GM23338 (cell line): ENCODE data around the gene CELA2A. TPM values are rescaled to one million over a fixed set of nuclear protein-coding genes. Genes with fewer than 3 reads are reported as not detected.

Experiments used
- ATAC-seq: fragments of 200-7000 bp; cut with Tn5 transposase; 3 replicates; pipeline ENCODE4 v1.9.1; 2020
- DNase-seq: peaks from one replicate; pipeline ENCODE4 v3.0.0-alpha.2; 2015; ENCODE audit warnings: low spot score
- H2AFZ ChIP-seq: fragments of 200-600 bp; sonication (generic); 2 replicates; pipeline ENCODE4 v1.8.0; 2016; ENCODE audit warnings: antibody characterized with exemption, mild to moderate bottlenecking, moderate library complexity
- H3F3A ChIP-seq: fragments of 200-600 bp; sonication (generic); replicated peaks from 2 replicates; pipeline ENCODE4 v1.8.0; 2017; ENCODE audit warnings: antibody characterized with exemption, mixed run types, low read depth
- H3K27ac ChIP-seq: fragments of 200-600 bp; sonication (generic); 2 replicates; pipeline ENCODE4 v1.6.1; 2016; ENCODE audit warnings: low read depth
- H3K27me3 ChIP-seq: fragments of 200-600 bp; sonication (generic); 2 replicates; pipeline ENCODE4 v1.8.0; 2016; ENCODE audit warnings: mild to moderate bottlenecking, mixed run types, moderate library complexity; ENCODE audit not compliant: insufficient read depth
- H3K36me3 ChIP-seq: fragments of 200-600 bp; sonication (generic); 2 replicates; pipeline ENCODE4 v1.8.0; 2016; ENCODE audit warnings: mild to moderate bottlenecking; ENCODE audit not compliant: insufficient read depth
- H3K4me1 ChIP-seq: fragments of 200-600 bp; sonication (generic); 2 replicates; pipeline ENCODE4 v1.8.0; 2016; ENCODE audit warnings: mild to moderate bottlenecking, moderate library complexity; ENCODE audit not compliant: insufficient read depth
- H3K4me2 ChIP-seq: fragments of 200-600 bp; sonication (generic); 2 replicates; pipeline ENCODE4 v1.7.1; 2017; ENCODE audit warnings: mixed run types
- H3K4me3 ChIP-seq: fragments of 200-600 bp; sonication (generic); 2 replicates; pipeline ENCODE4 v1.6.1; 2016; ENCODE audit warnings: mixed run types
- H3K79me2 ChIP-seq: fragments of 200-600 bp; sonication (generic); replicated peaks from 2 replicates; pipeline ENCODE4 v1.8.0; 2017; ENCODE audit warnings: mild to moderate bottlenecking; ENCODE audit not compliant: insufficient read depth
- H3K9me2 ChIP-seq: fragments of 200-600 bp; sonication (generic); 2 replicates; pipeline ENCODE4 v1.8.0; 2017; ENCODE audit not compliant: insufficient read depth
- H4K20me1 ChIP-seq: fragments of 200-600 bp; sonication (generic); replicated peaks from 2 replicates; pipeline ENCODE4 v1.8.0; 2017; ENCODE audit warnings: mild to moderate bottlenecking; ENCODE audit not compliant: insufficient read depth
- H3K27ac Mint-ChIP-seq: 2 replicates; pipeline ENCODE4 v1.8.0; 2020; ENCODE audit warnings: inconsistent platforms, mild to moderate bottlenecking, moderate library complexity, mixed read lengths
- H3K27me3 Mint-ChIP-seq: 3 replicates; pipeline ENCODE4 v1.8.0; 2022; ENCODE audit warnings: low read depth, mild to moderate bottlenecking, moderate library complexity, mixed read lengths, inconsistent platforms; ENCODE audit not compliant: insufficient read depth, poor library complexity
- H3K36me3 Mint-ChIP-seq: 3 replicates; pipeline ENCODE4 v1.8.0; 2021; ENCODE audit warnings: low read depth, mild to moderate bottlenecking, inconsistent platforms, moderate library complexity, mixed read lengths
- H3K4me1 Mint-ChIP-seq: 3 replicates; pipeline ENCODE4 v1.8.0; 2020; ENCODE audit warnings: mild to moderate bottlenecking, inconsistent platforms, mixed read lengths
- H3K4me3 Mint-ChIP-seq: 3 replicates; pipeline ENCODE4 v1.8.0; 2021; ENCODE audit warnings: moderate library complexity, mild to moderate bottlenecking, inconsistent platforms, mixed read lengths
- H3K9me3 Mint-ChIP-seq: 3 replicates; pipeline ENCODE4 v1.8.0; 2020; ENCODE audit warnings: moderate library complexity, mild to moderate bottlenecking, inconsistent platforms, mixed read lengths
- POLR2AphosphoS5 ChIP-seq: IDR thresholded peaks from 2 replicates; pipeline ENCODE4 v1.6.1; 2016; ENCODE audit warnings: antibody characterized with exemption, low read depth
- STAT1 ChIP-seq: IDR thresholded peaks from one replicate; pipeline ENCODE4 v1.6.1; 2016; ENCODE audit warnings: antibody characterized with exemption; ENCODE audit not compliant: unreplicated experiment
- polyA plus RNA-seq: library from polyadenylated mRNA; unstranded; fragments of >200 nt; fragmentation: Nextera tagmentation; extraction: Ambion mirVana; gene quantifications from 2 replicates; pipeline ENCODE4 v1.2.1, GENCODE V29; 2016
- total RNA-seq: library from RNA; depleted of rRNA; stranded (reverse); fragments of >200 nt; shearing (Covaris generic); gene quantifications from 2 replicates; pipeline ENCODE4 v1.2.3, GENCODE V29; 2014
- TF ChIP-seq, protein P1 (sequence below): IDR thresholded peaks from one replicate; pipeline ENCODE4 v1.6.1; 2018; ENCODE audit warnings: antibody characterized with exemption; ENCODE audit not compliant: unreplicated experiment
- TF ChIP-seq, protein P2 (sequence below): fragments of 250-450 bp; sonication (Bioruptor Pico); IDR thresholded peaks from 2 replicates; pipeline ENCODE4 v1.5.0; 2020; ENCODE audit warnings: mild to moderate bottlenecking, moderate library complexity
- TF ChIP-seq, protein P3 (sequence below), 2 experiments: fragments of 200-600 bp in 1 of 2; sonication (generic) in 1 of 2; conservative IDR thresholded peaks; 2 replicates each; pipeline versions ENCODE4 v1.5.1 to v1.6.1; 2016 to 2017; ENCODE audit warnings: antibody characterized with exemption in 2 of 2, low read depth in 2 of 2, mild to moderate bottlenecking in 2 of 2, moderate library complexity in 1 of 2

Gene CELA2A
- total and polyA plus RNA-seq, 2 experiments from 2014 or later, result not detected

DNA sequence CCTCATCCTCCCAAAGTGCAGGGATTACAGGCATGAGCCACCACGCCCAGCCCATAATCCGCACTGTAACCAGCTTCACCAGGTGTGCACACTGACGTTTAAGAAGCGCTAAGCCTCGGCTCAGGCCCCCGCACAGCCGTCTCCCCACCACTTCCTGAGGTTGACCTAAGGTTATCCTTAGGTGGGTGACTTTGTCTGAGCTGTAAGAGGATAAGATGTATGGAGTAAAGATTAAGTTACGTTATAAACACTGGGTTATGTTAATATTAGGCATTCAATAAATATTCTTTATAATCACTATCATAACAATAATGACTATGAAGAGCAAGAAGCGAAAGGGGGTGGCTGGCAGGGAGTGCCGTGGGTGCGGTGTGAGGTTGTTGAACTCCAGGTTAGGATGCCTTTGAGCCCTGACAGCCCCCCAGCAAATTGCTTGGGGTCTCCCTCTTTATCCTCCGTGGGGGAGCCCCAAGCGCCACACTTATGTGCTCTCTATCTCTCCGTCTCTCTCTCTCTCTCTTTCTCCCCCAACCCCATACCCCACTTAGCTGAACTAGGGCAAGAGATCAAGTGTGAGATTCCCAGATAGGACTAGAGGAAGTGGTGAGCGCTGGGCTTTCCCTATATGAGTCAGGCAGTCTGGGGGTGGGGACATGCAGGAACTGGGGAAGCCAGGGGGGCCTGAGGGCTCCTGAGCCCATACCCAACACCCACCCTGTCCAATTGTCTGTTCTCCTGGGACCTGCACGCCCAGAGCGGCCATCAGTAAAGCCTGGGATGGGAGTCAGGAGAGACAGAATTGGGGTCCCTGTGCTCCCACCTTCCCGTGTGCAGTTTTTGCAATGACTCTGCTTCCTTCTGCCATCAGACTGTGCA, 39.2 kb upstream of the CELA2A start:
- Mint-ChIP-seq H3K9me3 (peaks cover 8% of the 10 kb centered on the region; the same call in 2 of the 3 replicates), H3K4me3 (no peak overlapping the region), H3K4me1 (peaks cover 10% of the 10 kb centered on the region), H3K27me3 (peaks cover 6% of the 10 kb centered on the region), H3K27ac (no peak overlapping the region; the same call in 1 of the 2 replicates), H3K36me3 (peaks cover 5% of the 10 kb centered on the region; the same call in 2 of the 3 replicates)
- Histone ChIP-seq H3K79me2 (no peaks in the 10 kb centered on the region), H3K4me3 (no peak overlapping the region), H2AFZ (no peak overlapping the region), H3K4me2 (no peak overlapping the region), H3K36me3 (no peaks in the 10 kb centered on the region), H3F3A (no peaks in the 10 kb centered on the region), H3K27me3 (no peaks in the 10 kb centered on the region), H3K4me1 (no peaks in the 10 kb centered on the region), H3K27ac (no peak overlapping the region), H3K9me2 (no peaks in the 10 kb centered on the region), H4K20me1 (no peaks in the 10 kb centered on the region; the same call in 1 of the 2 replicates)
- no peak for ATAC-seq
- TF ChIP-seq, protein P1, sequence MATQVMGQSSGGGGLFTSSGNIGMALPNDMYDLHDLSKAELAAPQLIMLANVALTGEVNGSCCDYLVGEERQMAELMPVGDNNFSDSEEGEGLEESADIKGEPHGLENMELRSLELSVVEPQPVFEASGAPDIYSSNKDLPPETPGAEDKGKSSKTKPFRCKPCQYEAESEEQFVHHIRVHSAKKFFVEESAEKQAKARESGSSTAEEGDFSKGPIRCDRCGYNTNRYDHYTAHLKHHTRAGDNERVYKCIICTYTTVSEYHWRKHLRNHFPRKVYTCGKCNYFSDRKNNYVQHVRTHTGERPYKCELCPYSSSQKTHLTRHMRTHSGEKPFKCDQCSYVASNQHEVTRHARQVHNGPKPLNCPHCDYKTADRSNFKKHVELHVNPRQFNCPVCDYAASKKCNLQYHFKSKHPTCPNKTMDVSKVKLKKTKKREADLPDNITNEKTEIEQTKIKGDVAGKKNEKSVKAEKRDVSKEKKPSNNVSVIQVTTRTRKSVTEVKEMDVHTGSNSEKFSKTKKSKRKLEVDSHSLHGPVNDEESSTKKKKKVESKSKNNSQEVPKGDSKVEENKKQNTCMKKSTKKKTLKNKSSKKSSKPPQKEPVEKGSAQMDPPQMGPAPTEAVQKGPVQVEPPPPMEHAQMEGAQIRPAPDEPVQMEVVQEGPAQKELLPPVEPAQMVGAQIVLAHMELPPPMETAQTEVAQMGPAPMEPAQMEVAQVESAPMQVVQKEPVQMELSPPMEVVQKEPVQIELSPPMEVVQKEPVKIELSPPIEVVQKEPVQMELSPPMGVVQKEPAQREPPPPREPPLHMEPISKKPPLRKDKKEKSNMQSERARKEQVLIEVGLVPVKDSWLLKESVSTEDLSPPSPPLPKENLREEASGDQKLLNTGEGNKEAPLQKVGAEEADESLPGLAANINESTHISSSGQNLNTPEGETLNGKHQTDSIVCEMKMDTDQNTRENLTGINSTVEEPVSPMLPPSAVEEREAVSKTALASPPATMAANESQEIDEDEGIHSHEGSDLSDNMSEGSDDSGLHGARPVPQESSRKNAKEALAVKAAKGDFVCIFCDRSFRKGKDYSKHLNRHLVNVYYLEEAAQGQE, result no peak
- TF ChIP-seq STAT1 (no peak), POLR2AphosphoS5 (no peak)
- TF ChIP-seq, protein P2, sequence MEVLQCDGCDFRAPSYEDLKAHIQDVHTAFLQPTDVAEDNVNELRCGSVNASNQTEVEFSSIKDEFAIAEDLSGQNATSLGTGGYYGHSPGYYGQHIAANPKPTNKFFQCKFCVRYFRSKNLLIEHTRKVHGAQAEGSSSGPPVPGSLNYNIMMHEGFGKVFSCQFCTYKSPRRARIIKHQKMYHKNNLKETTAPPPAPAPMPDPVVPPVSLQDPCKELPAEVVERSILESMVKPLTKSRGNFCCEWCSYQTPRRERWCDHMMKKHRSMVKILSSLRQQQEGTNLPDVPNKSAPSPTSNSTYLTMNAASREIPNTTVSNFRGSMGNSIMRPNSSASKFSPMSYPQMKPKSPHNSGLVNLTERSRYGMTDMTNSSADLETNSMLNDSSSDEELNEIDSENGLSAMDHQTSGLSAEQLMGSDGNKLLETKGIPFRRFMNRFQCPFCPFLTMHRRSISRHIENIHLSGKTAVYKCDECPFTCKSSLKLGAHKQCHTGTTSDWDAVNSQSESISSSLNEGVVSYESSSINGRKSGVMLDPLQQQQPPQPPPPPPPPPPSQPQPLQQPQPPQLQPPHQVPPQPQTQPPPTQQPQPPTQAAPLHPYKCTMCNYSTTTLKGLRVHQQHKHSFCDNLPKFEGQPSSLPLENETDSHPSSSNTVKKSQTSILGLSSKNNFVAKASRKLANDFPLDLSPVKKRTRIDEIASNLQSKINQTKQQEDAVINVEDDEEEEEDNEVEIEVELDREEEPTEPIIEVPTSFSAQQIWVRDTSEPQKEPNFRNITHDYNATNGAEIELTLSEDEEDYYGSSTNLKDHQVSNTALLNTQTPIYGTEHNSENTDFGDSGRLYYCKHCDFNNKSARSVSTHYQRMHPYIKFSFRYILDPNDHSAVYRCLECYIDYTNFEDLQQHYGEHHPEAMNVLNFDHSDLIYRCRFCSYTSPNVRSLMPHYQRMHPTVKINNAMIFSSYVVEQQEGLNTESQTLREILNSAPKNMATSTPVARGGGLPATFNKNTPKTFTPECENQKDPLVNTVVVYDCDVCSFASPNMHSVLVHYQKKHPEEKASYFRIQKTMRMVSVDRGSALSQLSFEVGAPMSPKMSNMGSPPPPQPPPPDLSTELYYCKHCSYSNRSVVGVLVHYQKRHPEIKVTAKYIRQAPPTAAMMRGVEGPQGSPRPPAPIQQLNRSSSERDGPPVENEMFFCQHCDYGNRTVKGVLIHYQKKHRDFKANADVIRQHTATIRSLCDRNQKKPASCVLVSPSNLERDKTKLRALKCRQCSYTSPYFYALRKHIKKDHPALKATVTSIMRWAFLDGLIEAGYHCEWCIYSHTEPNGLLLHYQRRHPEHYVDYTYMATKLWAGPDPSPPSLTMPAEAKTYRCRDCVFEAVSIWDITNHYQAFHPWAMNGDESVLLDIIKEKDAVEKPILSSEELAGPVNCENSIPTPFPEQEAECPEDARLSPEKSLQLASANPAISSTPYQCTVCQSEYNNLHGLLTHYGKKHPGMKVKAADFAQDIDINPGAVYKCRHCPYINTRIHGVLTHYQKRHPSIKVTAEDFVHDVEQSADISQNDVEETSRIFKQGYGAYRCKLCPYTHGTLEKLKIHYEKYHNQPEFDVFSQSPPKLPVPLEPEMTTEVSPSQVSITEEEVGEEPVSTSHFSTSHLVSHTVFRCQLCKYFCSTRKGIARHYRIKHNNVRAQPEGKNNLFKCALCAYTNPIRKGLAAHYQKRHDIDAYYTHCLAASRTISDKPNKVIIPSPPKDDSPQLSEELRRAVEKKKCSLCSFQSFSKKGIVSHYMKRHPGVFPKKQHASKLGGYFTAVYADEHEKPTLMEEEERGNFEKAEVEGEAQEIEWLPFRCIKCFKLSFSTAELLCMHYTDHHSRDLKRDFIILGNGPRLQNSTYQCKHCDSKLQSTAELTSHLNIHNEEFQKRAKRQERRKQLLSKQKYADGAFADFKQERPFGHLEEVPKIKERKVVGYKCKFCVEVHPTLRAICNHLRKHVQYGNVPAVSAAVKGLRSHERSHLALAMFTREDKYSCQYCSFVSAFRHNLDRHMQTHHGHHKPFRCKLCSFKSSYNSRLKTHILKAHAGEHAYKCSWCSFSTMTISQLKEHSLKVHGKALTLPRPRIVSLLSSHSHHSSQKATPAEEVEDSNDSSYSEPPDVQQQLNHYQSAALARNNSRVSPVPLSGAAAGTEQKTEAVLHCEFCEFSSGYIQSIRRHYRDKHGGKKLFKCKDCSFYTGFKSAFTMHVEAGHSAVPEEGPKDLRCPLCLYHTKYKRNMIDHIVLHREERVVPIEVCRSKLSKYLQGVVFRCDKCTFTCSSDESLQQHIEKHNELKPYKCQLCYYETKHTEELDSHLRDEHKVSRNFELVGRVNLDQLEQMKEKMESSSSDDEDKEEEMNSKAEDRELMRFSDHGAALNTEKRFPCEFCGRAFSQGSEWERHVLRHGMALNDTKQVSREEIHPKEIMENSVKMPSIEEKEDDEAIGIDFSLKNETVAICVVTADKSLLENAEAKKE (CRISPR knock-in tag), result no peak
- TF ChIP-seq, protein P3, sequence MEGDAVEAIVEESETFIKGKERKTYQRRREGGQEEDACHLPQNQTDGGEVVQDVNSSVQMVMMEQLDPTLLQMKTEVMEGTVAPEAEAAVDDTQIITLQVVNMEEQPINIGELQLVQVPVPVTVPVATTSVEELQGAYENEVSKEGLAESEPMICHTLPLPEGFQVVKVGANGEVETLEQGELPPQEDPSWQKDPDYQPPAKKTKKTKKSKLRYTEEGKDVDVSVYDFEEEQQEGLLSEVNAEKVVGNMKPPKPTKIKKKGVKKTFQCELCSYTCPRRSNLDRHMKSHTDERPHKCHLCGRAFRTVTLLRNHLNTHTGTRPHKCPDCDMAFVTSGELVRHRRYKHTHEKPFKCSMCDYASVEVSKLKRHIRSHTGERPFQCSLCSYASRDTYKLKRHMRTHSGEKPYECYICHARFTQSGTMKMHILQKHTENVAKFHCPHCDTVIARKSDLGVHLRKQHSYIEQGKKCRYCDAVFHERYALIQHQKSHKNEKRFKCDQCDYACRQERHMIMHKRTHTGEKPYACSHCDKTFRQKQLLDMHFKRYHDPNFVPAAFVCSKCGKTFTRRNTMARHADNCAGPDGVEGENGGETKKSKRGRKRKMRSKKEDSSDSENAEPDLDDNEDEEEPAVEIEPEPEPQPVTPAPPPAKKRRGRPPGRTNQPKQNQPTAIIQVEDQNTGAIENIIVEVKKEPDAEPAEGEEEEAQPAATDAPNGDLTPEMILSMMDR (conservative IDR thresholded peaks at IDR 0.05; ENCODE audit: low read depth in 2 of 2), result no peak
- no peak for DNase-seq
